ENCODE results near the gene NLK.

- TF ChIP-seq POLR2AphosphoS5 (IDR thresholded peaks at IDR 0.05; ENCODE audit: low read depth, low read length) (no peak), HDAC6 (IDR thresholded peaks at IDR 0.05; ENCODE audit: low read depth, low read length) (no peak), NR0B2 (CRISPR knock-in tag; IDR thresholded peaks at IDR 0.05) (no peak), CTCF (CRISPR knock-in tag; IDR thresholded peaks at IDR 0.05) (no peak), CREBL2 (CRISPR knock-in tag; IDR thresholded peaks at IDR 0.05; ENCODE audit: borderline replicate concordance) (no peak), ZNF432 (CRISPR knock-in tag; IDR thresholded peaks at IDR 0.05; ENCODE audit: borderline replicate concordance) (no peak), ZFP37 (CRISPR knock-in tag; IDR thresholded peaks at IDR 0.05; ENCODE audit: borderline replicate concordance) (no peak), HOXD1 (CRISPR knock-in tag; IDR thresholded peaks at IDR 0.05) (no peak), BCL3 (CRISPR knock-in tag; IDR thresholded peaks at IDR 0.05) (no peak), TRIM24 (CRISPR knock-in tag; IDR thresholded peaks at IDR 0.05) (no peak), ZNF605 (CRISPR knock-in tag; IDR thresholded peaks at IDR 0.05) (no peak), CREM (IDR thresholded peaks at IDR 0.05) (no peak), CREM (CRISPR knock-in tag; IDR thresholded peaks at IDR 0.05) (no peak), EP300 (IDR thresholded peaks at IDR 0.05; ENCODE audit: low read depth in 2 of 2, low read length in 2 of 2) (no peak), EP300 (CRISPR knock-in tag; IDR thresholded peaks at IDR 0.05; ENCODE audit: borderline replicate concordance) (no peak)
Observed at GRCh38 chr17:28020515-28020914, 22.0 kb upstream of the NLK start.
